RWPE1 (cell line): ENCODE data around the gene BRIP1.

Source experiments
- CTCF ChIA-PET: fragments of 350-600 bp; sonication (Branson Sonifier 250); formaldehyde crosslinking; extraction: SDS; loops from one replicate; lab custom pipeline; 2021; lab: Yijun Ruan, JAX
- POLR2A ChIA-PET: fragments of 400-600 bp; formaldehyde crosslinking; extraction: SDS; loops from one replicate; lab custom pipeline; 2020; ENCODE audit warnings: antibody characterized with exemption; ENCODE audit not compliant: low non-redundant PET; lab: Yijun Ruan, JAX
- DNase-seq: peaks from one replicate; pipeline ENCODE4 v3.0.0; 2012; ENCODE audit warnings: low spot score
- H3K27ac ChIP-seq: fragments of 450-650 bp; 2 replicates; pipeline ENCODE4 v1.5.1; 2017
- TF ChIP-seq, protein P1 (sequence below): fragments of 450-650 bp; conservative IDR thresholded peaks from 2 replicates; pipeline ENCODE4 v1.5.1; 2017; ENCODE audit warnings: low read depth, mild to moderate bottlenecking

BRIP1 gene

DNA sequence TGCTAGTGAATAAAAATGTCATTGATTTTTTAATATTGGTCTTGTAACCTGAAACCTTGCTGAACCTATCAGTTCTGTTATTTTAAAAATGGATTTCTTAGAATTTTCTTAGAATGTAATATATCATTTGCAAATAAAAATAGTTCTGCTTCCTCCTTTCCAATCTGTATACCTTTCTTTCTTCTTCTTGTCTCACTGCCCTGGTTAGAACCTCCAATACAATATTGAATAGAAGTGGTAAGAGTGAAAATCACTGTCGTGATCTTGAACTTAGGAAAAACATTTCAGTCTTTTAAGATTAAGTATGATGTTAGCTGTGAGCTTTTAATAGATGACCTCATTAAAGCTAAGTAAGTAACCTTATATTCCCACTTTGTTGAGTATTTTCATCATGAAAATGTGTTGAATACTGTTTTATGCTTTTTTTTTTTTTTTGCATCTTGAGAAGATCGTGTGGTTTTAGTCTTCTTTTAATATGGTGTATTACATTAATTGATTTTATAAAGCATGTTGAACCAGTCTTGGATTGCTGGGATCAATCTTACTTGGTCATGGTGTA is 167.5 kb downstream of the BRIP1 start:
- ChIA-PET POLR2A (no interaction called here), CTCF (no interaction called here)
- TF ChIP-seq, protein P1, sequence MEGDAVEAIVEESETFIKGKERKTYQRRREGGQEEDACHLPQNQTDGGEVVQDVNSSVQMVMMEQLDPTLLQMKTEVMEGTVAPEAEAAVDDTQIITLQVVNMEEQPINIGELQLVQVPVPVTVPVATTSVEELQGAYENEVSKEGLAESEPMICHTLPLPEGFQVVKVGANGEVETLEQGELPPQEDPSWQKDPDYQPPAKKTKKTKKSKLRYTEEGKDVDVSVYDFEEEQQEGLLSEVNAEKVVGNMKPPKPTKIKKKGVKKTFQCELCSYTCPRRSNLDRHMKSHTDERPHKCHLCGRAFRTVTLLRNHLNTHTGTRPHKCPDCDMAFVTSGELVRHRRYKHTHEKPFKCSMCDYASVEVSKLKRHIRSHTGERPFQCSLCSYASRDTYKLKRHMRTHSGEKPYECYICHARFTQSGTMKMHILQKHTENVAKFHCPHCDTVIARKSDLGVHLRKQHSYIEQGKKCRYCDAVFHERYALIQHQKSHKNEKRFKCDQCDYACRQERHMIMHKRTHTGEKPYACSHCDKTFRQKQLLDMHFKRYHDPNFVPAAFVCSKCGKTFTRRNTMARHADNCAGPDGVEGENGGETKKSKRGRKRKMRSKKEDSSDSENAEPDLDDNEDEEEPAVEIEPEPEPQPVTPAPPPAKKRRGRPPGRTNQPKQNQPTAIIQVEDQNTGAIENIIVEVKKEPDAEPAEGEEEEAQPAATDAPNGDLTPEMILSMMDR, result no peak
- H3K27ac ChIP-seq, result no peak overlapping the region
- DNase-seq, result no peak

DNA sequence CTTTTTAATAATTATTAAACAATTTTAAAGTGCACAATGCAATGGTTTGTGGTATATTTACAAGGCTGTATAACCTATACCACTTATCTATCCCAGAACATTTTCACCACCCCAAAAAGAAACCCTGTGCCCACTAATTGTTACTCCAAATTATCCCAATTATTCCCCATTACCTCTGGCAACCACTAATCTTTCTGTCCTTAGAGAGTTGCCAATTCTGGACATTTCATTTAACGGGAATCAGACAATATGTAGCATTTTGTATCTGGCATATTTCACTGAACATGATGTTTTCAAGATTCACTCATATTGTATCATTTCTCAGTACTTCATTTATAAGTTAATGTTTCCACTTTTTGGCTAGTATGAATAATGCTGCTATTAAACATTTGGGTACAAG is 169.2 kb downstream of the BRIP1 start:
- DNase-seq, result no peak
- TF ChIP-seq, protein P1, result no peak
- H3K27ac ChIP-seq, result no peak overlapping the region
- ChIA-PET POLR2A (no interaction called here), CTCF (no interaction called here)

DNA sequence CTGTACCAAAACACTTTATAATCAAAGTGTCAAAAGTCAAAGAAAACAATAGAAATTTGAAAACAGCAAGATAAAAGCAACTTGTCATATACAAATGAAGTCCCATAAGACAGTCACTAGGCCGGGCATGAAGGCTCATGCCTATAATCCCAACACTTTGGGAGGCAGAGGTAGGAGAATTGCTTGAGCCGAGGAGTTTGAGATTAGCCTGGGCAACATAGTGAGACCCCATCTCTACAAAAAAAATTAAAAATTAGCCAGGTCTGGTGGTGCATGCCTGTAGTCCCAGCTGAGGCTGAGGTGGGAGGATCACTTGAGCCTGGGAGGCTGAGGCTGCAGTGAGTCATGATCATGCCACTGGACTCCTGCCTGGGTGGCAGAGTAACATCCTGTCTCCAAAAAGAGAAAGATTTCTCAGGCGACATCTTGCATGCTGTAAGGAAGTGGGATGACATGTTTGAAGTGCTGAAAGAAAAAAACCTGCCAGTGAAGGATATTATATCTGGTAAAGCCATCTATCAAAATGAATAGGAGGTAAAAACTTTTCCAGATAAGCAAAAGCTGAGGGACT is 173.6 kb downstream of the BRIP1 start:
- ChIA-PET POLR2A (no interaction called here), CTCF (interaction anchor here (0.7 kb wide), 1 partner anchor 74 kb away, joined by 4 read pairs; no protein-coding TSS in a partner anchor)
- DNase-seq, result no peak
- H3K27ac ChIP-seq, result no peak overlapping the region
- TF ChIP-seq, protein P1, result no peak

DNA sequence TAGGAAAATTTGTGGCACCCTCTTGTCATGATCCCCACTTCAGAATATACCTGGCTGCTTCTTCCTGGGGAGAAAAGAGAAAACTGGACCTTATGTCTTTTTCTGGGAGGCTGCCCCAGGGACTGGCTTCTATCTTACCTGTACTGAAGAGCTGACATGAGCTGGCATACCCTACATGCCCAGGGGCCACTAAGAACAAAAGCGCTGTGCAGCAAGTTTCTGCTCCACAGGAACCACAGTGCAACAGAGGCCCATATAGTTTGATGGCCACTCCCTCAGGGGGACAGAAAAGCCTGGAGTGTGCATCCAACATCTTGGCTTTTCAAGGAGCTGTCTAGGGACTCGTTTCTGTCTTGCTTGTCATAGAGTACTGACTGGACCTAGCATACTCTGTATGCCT is 175.6 kb downstream of the BRIP1 start:
- ChIA-PET CTCF (no interaction called here), POLR2A (no interaction called here)
- H3K27ac ChIP-seq, result no peak overlapping the region
- no peak for DNase-seq
- TF ChIP-seq, protein P1, result no peak

DNA sequence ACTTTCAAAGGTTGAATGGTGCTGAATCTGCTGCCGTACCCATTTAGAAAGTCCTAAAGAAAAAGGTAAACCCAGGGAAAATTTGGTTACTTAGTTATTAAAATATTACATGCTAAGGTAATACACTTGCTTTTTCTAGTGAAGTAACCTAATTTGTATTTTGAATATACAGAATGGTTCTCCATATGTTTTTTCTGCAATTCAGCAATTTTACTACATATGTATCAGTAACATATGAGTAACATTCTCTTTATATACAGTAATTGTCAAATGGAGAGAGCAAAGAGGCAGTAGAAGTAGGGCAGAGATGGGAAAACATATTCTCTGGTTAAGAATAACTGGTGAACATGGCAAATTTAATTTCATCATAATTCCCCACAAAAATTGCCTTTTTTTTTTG is 177.2 kb downstream of the BRIP1 start:
- H3K27ac ChIP-seq, result no peak overlapping the region
- TF ChIP-seq, protein P1, result no peak
- DNase-seq, result no peak
- CTCF ChIA-PET, result no interaction called here
- POLR2A ChIA-PET, result no interaction called here

DNA sequence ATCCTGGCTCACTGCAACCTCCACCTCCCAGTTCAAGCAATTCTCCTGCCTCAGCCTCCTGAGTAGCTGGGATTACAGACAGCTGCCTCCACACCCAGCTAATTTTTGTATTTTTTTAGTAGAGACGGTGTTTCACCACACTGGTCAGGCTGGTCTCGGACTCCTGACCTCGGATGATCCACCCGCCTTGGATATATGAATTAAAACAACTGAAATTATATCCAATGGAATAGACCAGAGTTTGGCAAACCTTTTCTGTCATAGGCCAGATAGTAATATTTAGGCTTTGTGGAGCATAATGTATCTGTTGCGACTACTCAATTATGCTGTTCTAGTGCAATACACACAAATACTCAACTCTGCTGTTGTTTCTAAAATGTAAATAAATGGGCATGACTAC is 178.5 kb downstream of the BRIP1 start:
- POLR2A ChIA-PET, result no interaction called here

More for the DNA sequence above, 178.5 kb downstream of the BRIP1 start:
- no peak for DNase-seq
- CTCF ChIA-PET, result no interaction called here
- H3K27ac ChIP-seq, result no peak overlapping the region
- TF ChIP-seq, protein P1, result no peak
